ELR (cell line): ENCODE measurements around the gene NANS.
"Not testable (repeated sequence)": the region's sequence is repeated elsewhere in the genome, so short reads cannot be mapped to it uniquely, and the experiment has no call there.

Experiments used
- DNase-seq: peaks from one replicate; pipeline ENCODE4 v3.0.0-alpha.2; 2015; ENCODE audit warnings: low read depth

The NANS gene

DNA sequence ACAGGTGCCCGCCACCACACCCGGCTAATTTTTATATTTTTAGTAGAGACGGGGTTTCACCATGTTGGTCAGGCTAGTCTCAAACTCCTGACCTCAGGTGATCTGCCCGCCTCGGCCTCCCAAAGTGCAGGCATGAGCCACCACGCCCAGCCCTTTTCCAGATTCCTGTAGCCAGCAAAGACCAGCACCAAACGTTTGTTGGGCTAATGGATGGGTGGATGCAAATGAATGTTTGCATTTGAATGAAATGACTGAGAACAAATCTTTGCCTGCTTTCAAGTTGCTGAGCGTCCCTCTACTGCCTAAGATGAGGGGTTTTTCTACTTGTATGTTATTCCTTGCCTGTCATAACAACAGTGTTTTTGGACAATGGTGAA is 20.0 kb downstream of the NANS start:
- not testable (repeated sequence) for DNase-seq

GRCh38 chr9:98078895-98079294 is 22.4 kb downstream of the NANS start:
- no peak for DNase-seq

DNA sequence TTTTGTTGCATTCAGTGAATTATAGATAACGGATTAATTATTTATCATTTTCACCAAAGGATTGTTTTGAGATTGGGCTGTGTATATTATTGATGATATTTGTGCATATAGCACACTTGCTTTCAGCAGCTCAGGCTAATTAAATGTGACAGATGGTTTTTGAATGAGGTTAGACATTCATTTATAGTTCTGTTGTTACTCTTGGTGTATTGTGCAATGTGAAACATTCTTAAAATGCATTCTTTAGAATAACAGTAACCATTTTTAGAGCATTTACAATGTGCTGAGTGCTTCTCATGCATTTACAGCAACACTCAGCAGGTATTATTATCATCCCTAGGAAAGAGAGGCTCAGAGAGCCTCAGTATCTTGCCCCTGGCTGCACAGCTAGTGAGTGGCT is 23.8 kb downstream of the NANS start:
- DNase-seq: no peak

- no peak for DNase-seq
Observed at GRCh38 chr9:98080780-98081179, 24.2 kb downstream of the NANS start.

DNA sequence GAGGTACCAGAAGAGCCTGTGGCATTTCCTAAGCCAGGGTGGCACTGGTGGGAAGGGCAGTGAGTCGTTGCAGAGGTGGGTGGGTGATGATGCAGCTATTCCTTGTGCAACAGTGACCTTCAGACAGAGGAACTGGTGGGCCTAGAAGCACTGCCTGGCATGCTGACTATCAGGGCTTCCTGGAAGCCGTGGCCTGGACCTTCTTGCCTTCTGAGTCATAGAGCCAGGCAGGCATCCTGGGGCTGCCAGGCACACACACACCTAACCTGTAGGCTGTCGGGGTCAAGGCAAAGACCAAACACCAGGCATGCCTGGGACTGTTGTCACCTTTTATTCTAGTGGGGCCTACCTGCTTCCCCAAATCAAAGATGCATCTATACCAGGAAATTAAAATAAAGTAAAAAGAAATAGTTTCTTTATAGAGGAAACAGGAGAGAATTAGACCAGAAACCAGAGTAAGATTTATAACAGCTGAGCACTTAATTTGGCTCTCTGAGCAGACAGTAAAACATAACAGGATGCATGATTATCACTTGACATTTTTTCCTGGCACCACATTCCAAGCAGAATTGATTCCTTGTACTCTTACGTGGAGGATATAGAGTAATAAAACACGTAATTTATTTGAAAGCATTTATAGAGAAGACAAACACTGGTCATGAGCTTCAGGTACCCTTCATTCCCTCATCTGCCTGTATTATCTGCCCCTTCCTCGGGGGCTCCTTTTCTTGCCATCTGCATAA is 25.1 kb downstream of the NANS start:
- DNase-seq: peak; percentile 75

- DNase-seq: no peak
Observed at GRCh38 chr9:98083061-98083501, 26.5 kb downstream of the NANS start.

DNA sequence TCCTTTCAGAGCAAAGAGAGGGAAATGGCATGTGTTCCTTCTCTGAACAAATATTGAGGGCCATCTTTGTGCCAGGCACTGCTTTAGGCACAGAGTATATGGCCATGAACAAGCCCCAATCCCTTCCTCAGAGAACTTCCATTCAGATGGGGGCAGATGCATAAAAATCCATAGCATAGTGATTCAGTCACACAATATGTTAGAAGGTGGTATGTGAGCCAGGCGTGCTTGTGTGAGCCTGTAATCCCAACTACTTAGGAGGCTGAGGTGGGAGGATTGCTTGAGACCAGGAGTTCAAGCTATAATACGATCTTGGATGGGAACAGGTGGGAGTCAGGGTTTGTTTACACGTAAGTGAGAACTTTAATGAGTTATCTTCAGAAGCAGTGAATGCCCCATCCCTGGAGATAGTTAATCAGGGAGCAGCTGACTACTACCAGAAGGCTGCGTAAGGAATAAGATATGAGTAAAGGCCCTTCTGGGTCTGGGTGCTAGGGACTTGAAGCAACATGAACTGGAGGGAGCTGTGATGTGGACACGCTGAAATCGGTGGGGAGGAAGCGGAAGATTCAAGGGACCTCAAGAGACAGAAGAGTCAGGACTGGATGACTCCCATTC is 27.1 kb downstream of the NANS start:
- DNase-seq: no peak

- DNase-seq: no peak
Observed at GRCh38 chr9:98084396-98084795, 27.9 kb downstream of the NANS start.

- DNase-seq: no peak
Observed at GRCh38 chr9:98085058-98085457, 28.5 kb downstream of the NANS start.

- no peak for DNase-seq
Observed at GRCh38 chr9:98085944-98086343, 29.4 kb downstream of the NANS start.

- DNase-seq: no peak
Observed at GRCh38 chr9:98086461-98086860, 29.9 kb downstream of the NANS start.

DNA sequence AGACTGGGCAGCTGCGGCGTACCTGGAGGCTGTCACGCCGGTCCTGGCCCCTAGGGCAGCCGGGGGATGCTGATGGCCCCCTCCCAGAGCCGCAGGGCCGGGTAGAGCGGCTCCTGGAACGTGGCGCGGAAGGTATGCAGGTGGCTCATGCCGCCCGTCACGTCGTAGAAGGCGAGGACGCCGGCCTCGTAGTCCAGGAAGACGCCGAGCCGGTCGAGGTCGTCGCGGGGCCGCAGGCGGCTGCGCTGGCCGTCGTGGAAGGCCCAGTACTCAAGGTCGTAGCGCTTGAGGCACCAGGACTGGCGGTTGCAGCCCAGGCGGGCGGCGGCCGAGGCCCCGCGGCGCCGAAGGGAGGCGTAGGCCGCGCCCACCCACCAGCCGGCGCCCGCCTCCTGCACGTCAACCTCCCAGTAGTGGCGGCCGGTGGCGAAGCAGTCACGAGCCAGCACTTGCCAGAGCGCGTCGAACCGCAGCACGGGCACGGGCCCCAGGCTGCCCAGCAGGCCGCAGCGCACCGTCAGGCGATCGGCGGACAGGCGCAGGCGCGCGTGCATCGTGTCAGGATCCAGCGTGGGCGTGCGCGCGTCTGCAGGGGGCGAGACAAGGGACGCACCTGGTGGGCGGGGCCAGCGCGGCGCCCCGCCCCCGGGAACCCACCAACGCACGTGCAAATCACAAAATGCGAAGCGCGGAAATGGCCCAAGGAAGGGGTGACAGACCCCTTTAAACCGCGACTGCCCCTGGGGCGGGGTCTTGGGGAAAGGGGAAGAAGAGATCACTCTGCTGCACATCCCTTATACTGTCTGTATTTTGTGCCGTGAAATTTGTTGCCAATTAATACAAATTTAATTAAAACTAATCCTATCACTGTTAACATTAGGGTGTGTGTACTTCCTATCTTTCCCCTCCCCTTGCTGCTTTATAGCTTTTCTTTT is 31.2 kb downstream of the NANS start:
- DNase-seq: no peak

GRCh38 chr9:98090674-98091073 is 34.1 kb downstream of the NANS start:
- DNase-seq: not testable (repeated sequence)

GRCh38 chr9:98091735-98092612 is 35.4 kb downstream of the NANS start:
- DNase-seq: no peak

GRCh38 chr9:98092613-98092931 is 36.0 kb downstream of the NANS start:
- DNase-seq: no peak

DNA sequence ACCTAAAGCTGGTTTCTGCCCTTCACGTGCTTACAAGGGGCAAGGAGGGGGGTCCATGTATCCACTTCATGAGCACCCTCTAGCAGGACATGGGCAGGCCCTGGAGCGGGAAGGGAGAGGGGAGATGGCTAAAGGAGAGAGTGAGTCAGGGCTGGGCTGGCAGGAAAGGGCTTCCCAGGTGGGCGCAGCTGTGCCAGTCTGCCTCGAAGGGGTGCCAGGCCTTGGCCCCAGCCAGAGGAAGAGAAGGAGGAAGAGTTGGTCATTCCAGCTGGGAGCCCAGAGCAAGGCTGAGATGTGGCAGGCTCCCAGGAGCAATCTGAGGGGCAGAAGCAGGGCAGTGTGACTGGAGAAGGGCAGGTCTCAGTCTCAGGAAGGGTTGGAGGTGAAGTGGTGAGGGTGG is 37.8 kb downstream of the NANS start:
- no peak for DNase-seq

DNA sequence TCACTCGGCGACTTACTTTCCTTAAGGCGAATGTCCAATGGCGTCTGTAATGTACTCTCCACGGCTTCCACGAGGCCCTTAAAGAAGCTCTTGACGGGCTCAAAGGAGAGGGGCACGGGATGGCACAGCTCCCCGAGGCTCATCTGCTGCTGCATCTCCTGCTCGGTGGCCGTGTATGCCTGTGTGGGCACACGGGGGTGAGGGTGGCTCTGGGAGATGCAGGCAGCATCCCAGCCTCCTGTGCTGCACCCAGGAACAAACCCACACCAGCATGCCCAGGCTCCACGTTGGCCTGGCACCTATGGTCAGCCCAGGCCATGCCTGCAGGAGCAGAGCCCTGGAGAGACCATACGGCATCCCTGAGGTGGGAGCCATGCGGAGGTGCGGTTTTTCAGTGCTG is 38.3 kb downstream of the NANS start:
- DNase-seq: no peak

GRCh38 chr9:98095401-98095800 is 38.9 kb downstream of the NANS start:
- no peak for DNase-seq

GRCh38 chr9:98096091-98096490 is 39.6 kb downstream of the NANS start:
- DNase-seq: no peak

DNA sequence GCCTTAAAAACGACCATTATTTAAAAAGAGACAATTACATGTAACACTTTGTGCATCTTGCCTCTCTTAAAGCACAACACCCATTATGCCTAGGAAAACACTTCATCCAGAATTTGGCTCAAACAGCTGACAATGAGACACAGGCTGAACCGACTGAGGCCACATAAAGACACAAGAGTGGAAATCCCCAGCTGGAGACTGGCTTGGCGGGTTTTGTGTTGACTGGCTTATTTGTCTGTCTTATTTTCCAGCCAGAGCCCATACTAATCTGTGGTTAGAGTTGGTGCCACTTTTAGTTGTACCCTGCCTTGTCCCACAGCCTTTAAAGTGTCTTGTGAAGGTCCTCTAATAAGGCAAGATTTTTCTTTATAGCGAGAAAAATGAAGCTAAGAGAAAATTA is 41.3 kb downstream of the NANS start:
- DNase-seq: no peak

- DNase-seq: no peak
Observed at GRCh38 chr9:98099346-98099745, 42.8 kb downstream of the NANS start.

DNA sequence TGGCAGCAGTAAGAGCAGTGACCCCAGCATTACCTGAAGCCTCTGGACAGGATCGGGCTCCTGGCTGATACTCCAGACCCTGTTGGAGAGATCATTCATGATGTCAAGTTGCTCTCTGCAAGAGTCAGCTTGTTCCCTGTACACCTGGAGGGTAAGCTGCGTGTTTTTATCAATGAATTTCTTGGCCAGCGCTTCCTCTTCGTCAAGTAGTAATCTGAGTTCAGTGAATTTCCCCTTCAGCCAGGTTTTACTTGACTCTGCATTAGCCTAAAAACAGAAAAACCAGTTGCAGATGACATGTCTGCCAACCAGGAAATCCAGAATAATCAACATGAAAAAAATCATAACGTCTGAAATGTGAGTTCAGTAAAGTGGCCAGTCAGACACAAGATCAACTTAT is 43.4 kb downstream of the NANS start:
- no peak for DNase-seq
